Osteocyte (in vitro differentiated cells): ENCODE measurements around the gene SPATA32. TPM values are rescaled to one million over a fixed set of nuclear protein-coding genes. Genes with fewer than 3 reads are reported as not detected.
A peak's percentile ranks its signal among the peaks of the same experiment; 100 is the strongest.

Experiments
- DNase-seq: peaks from one replicate; pipeline ENCODE4 v3.0.0; 2021; ENCODE audit warnings: mixed read lengths; ENCODE audit not compliant: unreplicated experiment; ENCODE audit errors: extremely low spot score
- H3K27ac Mint-ChIP-seq: one replicate; pipeline ENCODE4 v1.8.0; 2021; ENCODE audit warnings: mild to moderate bottlenecking, mixed read lengths; ENCODE audit not compliant: unreplicated experiment
- H3K27me3 Mint-ChIP-seq: one replicate; pipeline ENCODE4 v1.8.0; 2021; ENCODE audit warnings: mixed read lengths; ENCODE audit not compliant: unreplicated experiment
- H3K36me3 Mint-ChIP-seq: one replicate; pipeline ENCODE4 v1.8.0; 2021; ENCODE audit warnings: mixed read lengths; ENCODE audit not compliant: unreplicated experiment
- H3K4me1 Mint-ChIP-seq: one replicate; pipeline ENCODE4 v1.8.0; 2021; ENCODE audit warnings: mixed read lengths; ENCODE audit not compliant: unreplicated experiment
- H3K4me3 Mint-ChIP-seq: one replicate; pipeline ENCODE4 v1.8.0; 2021; ENCODE audit warnings: mild to moderate bottlenecking, moderate library complexity, mixed read lengths; ENCODE audit not compliant: unreplicated experiment
- H3K9me3 Mint-ChIP-seq: one replicate; pipeline ENCODE4 v1.8.0; 2021; ENCODE audit warnings: mixed read lengths; ENCODE audit not compliant: unreplicated experiment
- CTCF ChIP-seq: fragments of 200-600 bp; sonication (generic); IDR thresholded peaks from 2 replicates; pipeline ENCODE4 v1.5.0; 2021; ENCODE audit warnings: antibody characterized with exemption, mild to moderate bottlenecking, moderate library complexity
- total RNA-seq: library from RNA; stranded (reverse); gene quantifications from 2 replicates; pipeline ENCODE4 v1.2.1, GENCODE V29; 2021

The SPATA32 gene
- total RNA-seq, 1 donor from 2014 or later, result not detected

GRCh38 chr17:45228763-45229539, 32.9 kb downstream of the SPATA32 start:
- Mint-ChIP-seq H3K4me1 (peaks cover 44% of the 10 kb centered on the region), H3K27ac (peak overlapping the region; percentile 23), H3K36me3 (no peaks in the 10 kb centered on the region), H3K9me3 (no peaks in the 10 kb centered on the region), H3K4me3 (no peak overlapping the region), H3K27me3 (no peaks in the 10 kb centered on the region)
- TF ChIP-seq CTCF, result no peak
- DNase-seq, result no peak

- no peak for DNase-seq
- Mint-ChIP-seq H3K4me3 (no peak overlapping the region), H3K27ac (no peak overlapping the region), H3K27me3 (peaks cover under 1% of the 10 kb centered on the region), H3K4me1 (peaks cover 45% of the 10 kb centered on the region), H3K9me3 (no peaks in the 10 kb centered on the region), H3K36me3 (no peaks in the 10 kb centered on the region)
- no peak for TF ChIP-seq CTCF
These were observed 33.8 kb downstream of the SPATA32 start for GRCh38 chr17:45227926-45228762.

GRCh38 chr17:45227101-45227925, 34.6 kb downstream of the SPATA32 start:
- Mint-ChIP-seq H3K4me3 (no peak overlapping the region), H3K27ac (no peak overlapping the region), H3K36me3 (no peaks in the 10 kb centered on the region), H3K9me3 (no peaks in the 10 kb centered on the region), H3K4me1 (peaks cover 48% of the 10 kb centered on the region), H3K27me3 (peaks cover 3% of the 10 kb centered on the region)
- no peak for TF ChIP-seq CTCF
- DNase-seq, result no peak

DNA sequence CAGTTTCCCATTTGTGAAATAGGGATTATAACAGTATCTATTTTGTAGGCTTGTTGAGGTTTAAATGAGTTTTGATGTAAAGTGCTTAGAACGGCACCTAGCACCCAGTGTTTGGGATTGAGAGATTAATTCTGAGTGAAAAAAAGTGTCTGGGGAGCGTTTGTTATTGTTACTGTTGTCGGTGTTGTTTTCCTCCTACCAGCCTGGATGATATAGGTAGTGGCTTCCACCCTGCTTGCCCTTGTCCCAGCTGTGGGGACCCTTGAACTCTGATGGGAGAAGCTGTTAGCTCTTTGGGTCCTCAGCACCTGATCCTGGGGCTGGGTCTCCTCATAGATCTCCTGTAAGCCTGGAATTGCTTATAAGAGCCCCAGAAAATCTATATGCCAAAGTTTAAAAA, 35.3 kb downstream of the SPATA32 start:
- peaks cover 3% of the 10 kb centered on the region for H3K27me3 Mint-ChIP-seq
- DNase-seq, result no peak
- H3K27ac Mint-ChIP-seq, result no peak overlapping the region
- H3K4me1 Mint-ChIP-seq, result peaks cover 48% of the 10 kb centered on the region
- H3K4me3 Mint-ChIP-seq, result no peak overlapping the region
- no peaks in the 10 kb centered on the region for H3K36me3 Mint-ChIP-seq
- TF ChIP-seq CTCF, result no peak
- no peaks in the 10 kb centered on the region for H3K9me3 Mint-ChIP-seq
